HFF-Myc (cell line): ENCODE results near the gene ST6GALNAC6.
A peak's percentile ranks its signal among the peaks of the same experiment; 100 is the strongest.

Experiments
- DNase-seq: peaks from one replicate; pipeline ENCODE4 v3.0.0-alpha.2; 2011; ENCODE audit warnings: low read depth; ENCODE audit errors: extremely low read depth
- H3K4me3 ChIP-seq: replicated peaks from 2 replicates; pipeline ENCODE4 v1.5.1; 2011; ENCODE audit warnings: low read depth, mild to moderate bottlenecking, control low read depth, low read length
- TF ChIP-seq, protein P1 (sequence below): IDR thresholded peaks from 2 replicates; pipeline ENCODE4 v1.5.1; 2012; ENCODE audit warnings: mild to moderate bottlenecking, low read depth, low read length, control low read depth; ENCODE audit errors: missing control alignments

The ST6GALNAC6 gene

DNA sequence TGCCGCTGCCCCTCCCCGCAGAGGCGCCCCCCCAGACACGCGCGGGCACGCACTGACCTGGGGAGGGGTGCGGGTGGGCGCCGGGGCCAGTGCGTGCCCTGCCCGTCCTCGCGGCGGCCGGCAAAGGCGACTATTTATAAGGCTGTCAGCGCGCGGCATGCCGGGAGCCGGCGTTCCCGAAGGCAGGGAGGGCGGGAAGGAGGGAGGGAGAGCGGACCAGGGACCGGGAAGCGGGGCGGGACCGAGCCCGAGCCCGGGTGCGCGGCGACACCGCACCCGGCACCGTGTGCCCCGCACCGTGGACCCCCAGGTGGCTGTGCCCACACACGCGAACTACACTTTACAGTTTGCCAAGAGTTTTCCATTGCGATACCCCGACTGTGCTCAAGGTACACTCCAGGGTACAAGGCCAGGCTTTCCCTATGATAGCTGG, 21.8 kb downstream of the ST6GALNAC6 start, which contains the start of gene AK1:
Gene AK1, minus strand, starts transcription at position 110 of the 433 bp plus-strand sequence. CDS start 3,058 bp downstream, outside the sequence.
- TF ChIP-seq, protein P1, sequence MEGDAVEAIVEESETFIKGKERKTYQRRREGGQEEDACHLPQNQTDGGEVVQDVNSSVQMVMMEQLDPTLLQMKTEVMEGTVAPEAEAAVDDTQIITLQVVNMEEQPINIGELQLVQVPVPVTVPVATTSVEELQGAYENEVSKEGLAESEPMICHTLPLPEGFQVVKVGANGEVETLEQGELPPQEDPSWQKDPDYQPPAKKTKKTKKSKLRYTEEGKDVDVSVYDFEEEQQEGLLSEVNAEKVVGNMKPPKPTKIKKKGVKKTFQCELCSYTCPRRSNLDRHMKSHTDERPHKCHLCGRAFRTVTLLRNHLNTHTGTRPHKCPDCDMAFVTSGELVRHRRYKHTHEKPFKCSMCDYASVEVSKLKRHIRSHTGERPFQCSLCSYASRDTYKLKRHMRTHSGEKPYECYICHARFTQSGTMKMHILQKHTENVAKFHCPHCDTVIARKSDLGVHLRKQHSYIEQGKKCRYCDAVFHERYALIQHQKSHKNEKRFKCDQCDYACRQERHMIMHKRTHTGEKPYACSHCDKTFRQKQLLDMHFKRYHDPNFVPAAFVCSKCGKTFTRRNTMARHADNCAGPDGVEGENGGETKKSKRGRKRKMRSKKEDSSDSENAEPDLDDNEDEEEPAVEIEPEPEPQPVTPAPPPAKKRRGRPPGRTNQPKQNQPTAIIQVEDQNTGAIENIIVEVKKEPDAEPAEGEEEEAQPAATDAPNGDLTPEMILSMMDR, result no peak
- peak within 1 kb of the TSS; percentile 46 for H3K4me3 ChIP-seq
- no peak for DNase-seq

DNA sequence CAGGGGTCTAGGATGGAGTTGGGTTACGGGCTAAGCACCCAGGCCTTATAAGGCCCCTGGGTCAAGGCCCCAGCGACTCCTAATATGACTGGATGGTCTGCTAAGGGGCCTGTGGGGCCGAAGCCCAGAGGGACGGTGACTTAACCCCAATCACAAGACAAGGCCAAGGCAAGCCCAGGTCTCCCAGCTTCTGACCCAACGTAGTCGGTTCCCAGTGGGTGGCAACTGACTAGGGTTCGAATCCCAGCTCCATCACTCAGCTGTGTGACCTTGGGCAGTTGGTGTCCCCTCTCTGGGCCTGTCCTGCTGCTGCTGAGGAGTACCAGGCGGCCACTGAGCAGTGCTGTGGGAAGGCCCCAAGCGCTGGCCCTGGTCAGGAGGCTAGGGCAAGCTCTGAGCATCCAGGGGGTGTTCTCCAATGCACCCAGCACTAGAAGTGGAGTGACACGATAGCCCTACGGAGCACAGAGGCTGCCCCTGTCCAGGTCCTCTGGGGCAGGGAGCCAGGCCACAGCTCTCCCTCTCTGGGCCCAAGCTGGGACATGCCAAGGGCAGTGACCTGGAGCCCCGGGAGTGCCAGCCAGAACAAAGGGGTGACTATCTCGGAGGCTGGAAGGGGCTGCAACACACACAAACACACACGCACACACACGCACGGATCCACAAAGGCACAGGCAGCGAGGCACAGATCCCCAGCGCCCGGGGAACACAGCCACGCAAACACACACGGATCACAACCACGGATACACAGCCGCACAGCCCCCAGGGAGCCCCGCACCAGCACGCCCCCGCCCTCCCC, 22.4 kb downstream of the ST6GALNAC6 start:
- no peak for DNase-seq
- TF ChIP-seq, protein P1, result no peak
- peak overlapping the region; percentile 46 for H3K4me3 ChIP-seq

DNA sequence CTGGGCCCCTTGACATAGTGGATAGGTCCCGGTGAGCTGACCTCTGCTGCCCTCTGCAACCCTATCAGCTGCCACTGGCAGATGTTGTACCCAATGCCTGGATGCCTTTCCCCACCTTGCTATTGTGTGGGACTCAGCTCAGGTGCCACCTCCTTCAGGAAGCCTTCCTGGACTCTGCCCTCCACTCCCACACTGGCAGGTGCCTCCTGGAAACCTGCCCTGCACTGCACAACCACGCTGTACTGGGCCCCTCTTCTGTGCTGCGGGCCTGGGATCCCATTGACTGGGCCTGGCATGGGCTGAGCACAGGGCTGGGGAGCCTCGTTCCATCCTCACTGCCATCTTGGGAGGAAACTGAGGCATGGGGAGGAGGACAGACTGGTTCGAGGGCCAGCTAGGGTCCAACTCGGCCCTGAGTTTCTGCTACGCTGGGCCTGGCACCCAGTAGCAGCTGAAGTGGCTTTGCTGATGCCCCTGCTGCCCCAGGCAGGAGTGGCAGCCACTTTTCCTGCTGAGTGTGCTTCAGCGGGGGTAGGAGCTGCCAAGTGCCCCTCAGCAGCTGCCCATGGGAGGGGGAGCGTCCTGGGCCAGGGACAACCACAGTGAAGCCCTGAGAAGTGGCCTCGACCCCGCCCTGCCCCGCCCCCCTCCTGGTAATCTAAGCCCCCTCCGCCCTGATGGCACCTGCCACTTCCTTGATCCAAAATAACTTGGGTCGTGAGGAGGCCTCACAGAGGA, 23.2 kb downstream of the ST6GALNAC6 start:
- TF ChIP-seq, protein P1, result no peak
- no peak for DNase-seq
- H3K4me3 ChIP-seq, result no peak overlapping the region

DNA sequence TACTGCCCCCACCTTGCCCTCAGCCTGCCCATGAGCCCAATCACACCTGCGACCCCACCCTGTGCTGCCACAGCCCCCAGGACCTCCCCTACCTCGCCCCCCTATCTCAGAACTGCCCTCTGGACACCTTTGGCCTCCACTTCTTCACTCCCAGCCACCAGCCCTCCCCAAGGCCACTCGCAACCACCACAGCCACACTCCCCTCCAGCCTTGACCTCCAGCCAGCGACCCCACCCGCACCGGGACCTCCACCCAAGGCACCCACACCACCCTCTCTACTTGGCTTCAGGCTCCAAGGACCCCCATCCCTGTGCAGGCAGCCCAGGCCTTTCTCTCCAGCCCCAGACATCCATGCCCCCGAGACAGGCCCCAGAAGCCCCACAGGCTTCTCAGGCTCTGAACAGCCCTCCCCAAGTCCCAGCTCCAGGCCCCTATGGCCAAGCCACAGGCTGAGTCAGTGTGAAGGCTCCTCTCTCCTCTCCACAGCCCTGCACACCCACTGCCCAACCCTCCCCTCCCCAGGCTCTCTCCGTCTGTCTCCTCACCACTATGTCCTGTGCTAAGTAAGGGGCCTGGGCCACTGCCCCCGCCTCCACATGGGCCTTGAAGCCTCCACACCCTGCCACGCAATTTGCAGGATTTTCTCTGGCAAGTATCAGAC, 24.0 kb downstream of the ST6GALNAC6 start:
- DNase-seq, result no peak
- TF ChIP-seq, protein P1, result no peak
- H3K4me3 ChIP-seq, result no peak overlapping the region

DNA sequence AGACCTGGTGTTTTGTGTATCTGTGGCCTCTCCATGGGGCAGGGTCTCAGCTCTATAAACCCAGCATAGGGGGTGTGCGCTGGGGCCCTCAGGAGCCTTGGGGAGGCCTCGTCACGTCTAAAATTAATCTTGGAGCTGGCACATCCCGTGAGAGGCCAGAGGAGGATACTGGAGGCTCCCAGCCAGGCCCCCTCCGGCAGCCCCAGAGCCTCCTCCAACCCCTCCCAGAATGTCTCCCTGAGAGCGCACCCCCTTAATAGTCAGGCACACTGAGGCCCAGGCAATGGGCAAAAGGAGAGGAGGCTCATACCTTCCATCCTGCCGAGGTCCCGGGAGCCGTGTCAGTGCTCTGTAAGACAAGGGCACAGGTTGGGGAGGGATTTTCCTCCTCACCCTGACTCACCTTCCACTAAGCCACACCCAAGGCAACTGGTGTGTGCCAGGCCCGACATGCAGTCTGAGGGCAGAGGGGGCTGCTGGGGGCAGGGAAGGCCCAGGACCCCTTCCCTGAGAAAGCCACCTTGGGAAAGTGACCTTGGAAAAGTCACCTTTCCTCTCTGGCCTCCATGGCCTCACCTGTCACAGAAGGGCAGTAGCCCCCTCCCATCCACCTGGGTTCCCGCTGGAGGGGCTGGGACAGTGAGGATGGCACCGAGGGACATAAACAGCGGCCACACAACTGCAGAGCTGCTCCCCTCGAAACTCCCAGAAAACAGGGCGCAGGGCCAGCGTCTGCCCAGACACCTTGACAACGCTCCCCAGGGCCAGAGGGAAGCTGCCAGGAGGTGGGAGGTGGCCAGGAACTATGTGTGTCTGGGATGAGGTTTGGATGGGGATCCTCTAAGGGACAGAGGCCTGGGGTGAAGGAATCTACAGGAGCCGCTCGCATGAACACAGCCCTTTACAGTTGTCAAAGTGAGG, 24.8 kb downstream of the ST6GALNAC6 start:
- no peak overlapping the region for H3K4me3 ChIP-seq
- no peak for DNase-seq
- TF ChIP-seq, protein P1, result no peak

DNA sequence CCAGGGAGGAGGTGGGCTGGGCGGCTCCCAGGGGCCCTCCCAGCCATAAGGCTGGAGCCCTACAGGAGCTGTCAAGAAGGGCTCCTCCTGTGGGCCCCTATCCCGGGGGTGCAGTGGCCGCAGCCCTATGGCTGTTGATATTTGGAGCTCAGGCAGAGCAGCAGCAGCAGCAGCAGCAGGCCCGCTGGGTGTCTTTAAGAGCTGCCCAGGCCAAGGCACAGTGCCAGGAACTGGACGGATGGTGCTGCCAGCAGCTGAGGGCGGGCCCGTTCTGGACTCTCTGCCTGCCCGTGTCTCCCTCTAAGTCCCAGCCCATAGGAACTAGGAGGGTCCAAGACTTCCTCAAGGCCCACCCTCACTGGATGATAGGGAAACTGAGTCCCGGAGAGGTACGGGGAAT, 25.5 kb downstream of the ST6GALNAC6 start:
- TF ChIP-seq, protein P1, result no peak
- no peak overlapping the region for H3K4me3 ChIP-seq
- DNase-seq, result no peak
